ENCODE data around the gene RAD23A. TPM values are rescaled to one million over a fixed set of nuclear protein-coding genes. Genes with fewer than 3 reads are reported as not detected.
A peak's percentile ranks its signal among the peaks of the same experiment; 100 is the strongest.
"Not testable (repeated sequence)": the region's sequence is repeated elsewhere in the genome, so short reads cannot be mapped to it uniquely, and the experiment has no call there.

The RAD23A gene
- total and polyA plus RNA-seq, 2 donors: 29.5 to 129 TPM

DNA sequence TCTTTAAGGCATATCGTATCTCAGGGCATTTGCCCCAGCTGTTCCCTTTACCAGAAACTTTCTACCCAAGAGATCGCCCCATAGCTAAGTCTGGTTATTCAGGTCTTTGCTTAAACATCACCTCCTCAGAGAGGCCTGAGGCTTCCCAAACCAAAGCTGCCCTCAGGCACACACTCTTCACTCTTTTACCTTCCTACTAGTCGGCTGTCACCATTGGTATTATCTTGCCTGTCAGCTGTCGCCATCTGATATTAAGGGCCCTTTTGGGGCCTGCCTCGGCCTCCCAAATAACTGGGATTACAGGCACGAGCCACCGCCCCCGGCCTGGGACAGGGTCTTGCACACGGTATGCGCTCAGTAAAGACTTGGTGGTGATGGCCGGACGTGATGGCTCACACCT lies 10.3 kb downstream of the RAD23A start:
- H3K4me3 ChIP-seq (ENCODE audit: low read depth, low read length): peak overlapping the region; percentile 88
- 59% methylated on average over 12 of the region's 12 CpGs for WGBS
- H3K4me1 ChIP-seq (ENCODE audit: insufficient read depth): no peaks in the 10 kb centered on the region
- H3K27ac ChIP-seq (ENCODE audit: low read depth): no peak overlapping the region
- DNase-seq (ENCODE audit: extremely low spot score): no peak
- peaks cover 4% of the 10 kb centered on the region for H3K36me3 ChIP-seq (ENCODE audit: insufficient read depth)

DNA sequence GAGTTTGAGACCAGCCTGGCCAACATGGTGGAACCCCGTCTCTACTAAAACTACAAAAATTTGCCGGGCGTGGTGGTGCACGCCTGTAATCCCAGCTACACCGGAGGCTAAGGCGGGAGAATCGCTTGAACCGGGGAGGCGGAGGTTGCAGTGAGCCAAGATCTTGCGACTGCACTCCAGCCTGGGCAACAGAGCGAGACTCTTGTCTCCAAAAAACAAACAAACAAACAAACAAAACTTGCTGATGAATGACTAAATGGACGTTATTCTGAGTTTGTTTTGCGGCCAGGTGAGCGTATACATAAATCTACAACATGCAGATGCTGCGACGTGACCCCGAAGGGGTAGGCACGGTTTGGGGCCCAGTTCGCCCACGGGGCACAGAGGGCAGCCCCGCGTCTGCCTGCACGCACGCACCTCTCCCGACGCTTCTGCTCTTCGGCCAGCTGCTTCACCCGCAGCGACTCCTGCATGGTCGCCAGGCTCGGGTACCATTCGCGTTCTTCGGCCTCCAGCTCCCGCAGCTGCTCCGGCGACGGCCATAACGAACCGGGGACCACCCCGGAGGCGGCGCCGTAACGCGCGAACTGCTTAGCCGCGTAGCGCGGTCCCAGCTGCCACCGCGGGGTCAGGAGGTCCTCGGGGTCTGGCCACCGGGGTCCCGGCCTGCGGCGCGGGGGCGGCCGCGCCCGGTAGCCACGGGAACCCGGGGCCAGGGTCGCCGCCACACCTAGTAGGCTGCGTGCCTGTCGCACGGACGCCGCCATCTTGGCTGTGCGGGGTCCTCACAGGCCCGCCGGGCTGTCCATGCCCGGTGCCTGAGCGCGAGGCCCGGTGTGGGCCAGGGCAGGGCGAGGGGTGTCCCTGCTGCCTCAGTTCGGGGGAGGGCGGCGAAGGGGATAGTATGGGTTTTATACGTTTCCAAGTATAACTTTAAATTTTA lies 11.1 kb downstream of the RAD23A start, which contains the start of gene GADD45GIP1:
TSS of gene GADD45GIP1 (minus strand) at position 778 of the 943 bp plus-strand sequence. CDS start at position 767, 11 bp downstream.
- 3% methylated on average over 84 of the region's 84 CpGs for WGBS
- peak within 1 kb of the TSS; percentile 88 for H3K4me3 ChIP-seq (ENCODE audit: low read depth, low read length)
- H3K4me1 ChIP-seq (ENCODE audit: insufficient read depth): no peaks in the 10 kb centered on the region
- H3K27ac ChIP-seq (ENCODE audit: low read depth): peak within 1 kb of the TSS; percentile 93
- H3K36me3 ChIP-seq (ENCODE audit: insufficient read depth): peaks cover 4% of the 10 kb centered on the region
- DNase-seq (ENCODE audit: extremely low spot score): no peak

DNA sequence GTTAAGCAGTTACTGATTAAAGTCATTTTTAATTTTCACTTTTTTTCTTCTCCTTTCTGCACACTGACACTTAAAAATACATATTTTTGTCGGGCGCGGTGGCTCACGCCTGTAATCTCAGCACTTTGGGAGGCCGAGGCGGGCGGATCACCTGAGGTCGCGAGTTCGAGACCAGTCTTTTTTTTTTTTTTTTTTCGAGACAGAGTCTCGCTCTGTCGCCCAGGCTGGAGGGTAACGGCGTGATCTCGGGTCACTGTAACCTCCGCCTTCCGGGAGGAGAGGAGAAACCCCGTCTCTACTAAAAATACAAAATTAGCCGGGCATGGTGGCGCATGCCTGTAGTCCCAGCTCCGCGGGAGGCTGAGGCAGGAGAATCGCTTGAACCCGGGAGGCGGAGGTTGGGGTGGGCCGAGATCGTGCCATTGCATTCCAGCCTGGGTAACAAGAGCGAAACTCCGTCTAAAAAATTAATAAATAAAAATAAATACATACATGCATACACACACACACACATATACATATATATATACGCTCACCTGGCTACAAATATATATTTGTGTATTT lies 11.8 kb downstream of the RAD23A start:
- Histone ChIP-seq H3K27ac (ENCODE audit: low read depth) (peak overlapping the region; percentile 93), H3K4me3 (ENCODE audit: low read depth, low read length) (peak overlapping the region; percentile 88)
- not testable (repeated sequence) for H3K36me3 ChIP-seq (ENCODE audit: insufficient read depth); H3K4me1 ChIP-seq (ENCODE audit: insufficient read depth); DNase-seq (ENCODE audit: extremely low spot score)
- whole genome bisulfite sequencing: 28% methylated on average over 31 of the region's 31 CpGs

DNA sequence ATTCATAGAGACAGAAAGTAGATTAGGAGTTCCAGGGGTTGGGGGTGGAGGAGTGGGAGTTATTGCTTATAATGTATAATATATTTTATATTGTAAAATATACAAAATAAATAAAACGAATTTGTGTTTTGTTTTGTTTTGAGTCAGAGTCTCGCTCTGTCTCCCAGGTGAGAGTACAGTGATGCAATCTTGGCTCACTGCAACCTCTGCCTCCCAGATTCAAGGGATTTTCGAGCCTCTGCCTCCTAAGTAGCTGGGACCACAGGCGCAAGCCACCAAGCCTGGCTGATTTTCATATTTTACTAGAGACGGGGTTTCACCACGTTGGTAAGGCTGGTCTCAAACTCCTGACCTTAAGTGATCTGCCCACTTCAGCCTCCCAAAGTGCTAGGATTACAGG lies 13.8 kb downstream of the RAD23A start:
- Histone ChIP-seq H3K36me3 (ENCODE audit: insufficient read depth) (no peaks in the 10 kb centered on the region), H3K4me3 (ENCODE audit: low read depth, low read length) (no peak overlapping the region), H3K27ac (ENCODE audit: low read depth) (no peak overlapping the region), H3K4me1 (ENCODE audit: insufficient read depth) (no peaks in the 10 kb centered on the region)
- WGBS: 75% methylated on average over 6 of the region's 6 CpGs
- DNase-seq (ENCODE audit: extremely low spot score): no peak

DNA sequence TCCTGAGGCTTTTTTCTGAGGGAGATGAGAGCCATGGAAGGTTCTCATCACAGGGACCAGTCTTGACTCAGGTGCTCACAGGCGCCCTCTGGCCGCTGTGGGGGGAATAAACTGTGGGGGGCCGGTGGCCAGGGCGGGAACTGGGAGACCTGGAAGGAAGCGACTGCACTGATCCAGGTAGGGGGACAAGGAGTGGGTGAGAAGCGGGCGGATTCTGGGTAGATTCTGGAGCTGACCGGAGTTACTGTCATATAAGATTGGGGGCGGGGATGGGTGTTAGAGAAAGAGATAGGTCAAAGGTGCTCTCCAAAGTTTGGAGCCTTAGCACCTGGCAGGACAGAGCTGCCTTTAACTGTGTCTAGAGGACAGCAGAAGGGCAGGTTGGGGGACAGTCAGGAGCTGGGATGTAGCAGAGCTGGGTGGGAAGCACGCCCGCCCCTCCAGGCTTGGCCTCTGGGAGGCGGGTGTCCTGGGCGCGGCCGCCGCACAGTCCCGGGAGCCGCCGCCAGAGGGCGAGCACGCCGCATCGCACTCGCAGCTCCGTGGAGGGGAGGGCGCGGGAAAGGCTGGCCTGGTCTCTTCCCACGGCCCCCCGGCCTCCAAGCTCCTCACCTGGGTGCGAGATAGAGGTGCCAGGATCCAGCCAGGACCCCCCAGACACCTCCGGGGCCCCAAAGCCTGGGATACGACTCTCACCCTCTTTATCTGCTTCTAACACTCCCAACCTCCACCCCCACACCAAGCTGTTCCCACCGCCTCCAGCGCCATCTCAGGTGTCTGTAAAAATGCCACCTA lies 19.6 kb downstream of the RAD23A start:
- Histone ChIP-seq H3K4me3 (ENCODE audit: low read depth, low read length) (peak overlapping the region; percentile 13), H3K4me1 (ENCODE audit: insufficient read depth) (no peaks in the 10 kb centered on the region), H3K36me3 (ENCODE audit: insufficient read depth) (no peaks in the 10 kb centered on the region), H3K27ac (ENCODE audit: low read depth) (no peak overlapping the region)
- DNase-seq (ENCODE audit: extremely low spot score): no peak
- WGBS: under 1% methylated on average over 34 of the region's 34 CpGs

DNA sequence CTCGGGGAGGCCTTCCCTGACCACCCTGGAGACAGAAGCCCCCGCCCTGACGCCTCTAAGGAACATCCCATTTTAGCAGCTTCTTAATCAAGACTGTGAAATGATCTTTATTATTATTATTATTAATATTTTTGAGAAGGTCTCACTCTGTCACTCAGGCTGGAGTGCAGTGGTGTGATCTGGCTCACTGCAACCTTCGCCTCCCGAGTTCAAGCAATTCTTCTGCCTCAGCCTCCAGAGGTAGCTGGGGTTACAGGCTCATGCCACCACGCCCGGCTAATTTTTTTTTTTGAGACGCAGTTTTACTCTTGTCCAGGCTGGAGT lies 20.1 kb downstream of the RAD23A start:
- no peaks in the 10 kb centered on the region for H3K36me3 ChIP-seq (ENCODE audit: insufficient read depth)
- H3K27ac ChIP-seq (ENCODE audit: low read depth): no peak overlapping the region
- 48% methylated on average over 8 of the region's 8 CpGs for WGBS
- H3K4me3 ChIP-seq (ENCODE audit: low read depth, low read length): no peak overlapping the region
- no peak for DNase-seq (ENCODE audit: extremely low spot score)
- no peaks in the 10 kb centered on the region for H3K4me1 ChIP-seq (ENCODE audit: insufficient read depth)

DNA sequence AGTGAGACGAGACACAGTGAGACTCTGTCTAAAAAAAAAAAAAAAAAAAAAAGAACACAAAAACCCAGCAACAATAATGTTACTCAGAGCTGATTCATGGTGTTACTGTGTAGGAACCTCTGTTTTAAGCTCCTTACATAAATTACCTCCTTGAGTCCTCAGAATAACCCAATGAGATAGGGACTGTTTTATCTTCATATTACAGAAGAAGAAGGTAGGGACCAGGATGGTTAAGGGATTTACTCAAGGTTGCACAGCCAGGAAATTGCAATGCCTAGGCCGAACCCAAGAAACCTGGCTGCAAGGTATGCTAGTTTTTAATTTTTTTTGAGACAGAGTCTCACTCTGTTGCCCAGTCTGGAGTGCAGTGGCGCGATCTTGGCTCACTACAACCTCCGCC lies 22.2 kb downstream of the RAD23A start:
- DNase-seq (ENCODE audit: extremely low spot score): no peak
- WGBS: 94% methylated on average over 5 of the region's 5 CpGs
- no peak overlapping the region for H3K4me3 ChIP-seq (ENCODE audit: low read depth, low read length)
- no peaks in the 10 kb centered on the region for H3K4me1 ChIP-seq (ENCODE audit: insufficient read depth)
- H3K27ac ChIP-seq (ENCODE audit: low read depth): no peak overlapping the region
- no peaks in the 10 kb centered on the region for H3K36me3 ChIP-seq (ENCODE audit: insufficient read depth)

DNA sequence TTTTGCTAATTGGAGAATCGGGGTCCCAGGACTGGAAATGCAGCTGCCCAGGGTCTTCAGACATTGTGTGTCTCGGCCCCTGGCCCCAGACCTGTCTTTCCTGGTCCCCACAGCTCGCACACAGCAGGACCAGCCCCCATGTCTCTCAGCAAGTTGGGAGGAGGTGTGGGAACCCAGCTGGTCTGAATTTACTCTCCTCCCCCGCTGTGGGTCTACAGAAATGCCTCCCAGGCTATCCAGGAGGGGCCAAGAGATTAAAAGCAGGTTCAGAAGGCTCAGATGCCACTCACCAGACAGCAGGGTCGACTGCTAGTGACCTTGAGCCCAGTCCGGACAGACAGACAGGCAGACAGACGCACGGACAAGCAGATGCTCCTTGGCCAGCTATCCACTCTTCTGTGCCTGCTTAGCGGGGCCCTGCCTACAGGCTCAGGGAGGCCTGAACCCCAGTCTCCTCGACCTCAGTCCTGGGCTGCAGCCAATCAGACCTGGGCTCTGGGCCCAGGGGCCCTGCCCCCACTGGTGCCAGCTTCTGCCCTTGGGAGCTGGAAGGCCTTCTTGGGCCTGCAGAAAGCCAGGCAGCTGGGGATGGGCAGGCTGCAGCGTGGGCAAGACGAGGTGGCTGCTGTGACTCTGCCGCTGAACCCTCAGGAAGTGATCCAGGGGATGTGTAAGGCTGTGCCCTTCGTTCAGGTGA lies 23.8 kb downstream of the RAD23A start, which contains the start of gene DAND5:
TSS of gene DAND5 (plus strand) at position 285 of the 697 bp plus-strand sequence. CDS start at position 370, 85 bp downstream.
- Histone ChIP-seq H3K4me1 (ENCODE audit: insufficient read depth) (no peaks in the 10 kb centered on the region), H3K27ac (ENCODE audit: low read depth) (no peak within 1 kb of the TSS), H3K4me3 (ENCODE audit: low read depth, low read length) (no peak within 1 kb of the TSS), H3K36me3 (ENCODE audit: insufficient read depth) (no peaks in the 10 kb centered on the region)
- 45% methylated on average over 14 of the region's 14 CpGs for WGBS
- no peak for DNase-seq (ENCODE audit: extremely low spot score)

DNA sequence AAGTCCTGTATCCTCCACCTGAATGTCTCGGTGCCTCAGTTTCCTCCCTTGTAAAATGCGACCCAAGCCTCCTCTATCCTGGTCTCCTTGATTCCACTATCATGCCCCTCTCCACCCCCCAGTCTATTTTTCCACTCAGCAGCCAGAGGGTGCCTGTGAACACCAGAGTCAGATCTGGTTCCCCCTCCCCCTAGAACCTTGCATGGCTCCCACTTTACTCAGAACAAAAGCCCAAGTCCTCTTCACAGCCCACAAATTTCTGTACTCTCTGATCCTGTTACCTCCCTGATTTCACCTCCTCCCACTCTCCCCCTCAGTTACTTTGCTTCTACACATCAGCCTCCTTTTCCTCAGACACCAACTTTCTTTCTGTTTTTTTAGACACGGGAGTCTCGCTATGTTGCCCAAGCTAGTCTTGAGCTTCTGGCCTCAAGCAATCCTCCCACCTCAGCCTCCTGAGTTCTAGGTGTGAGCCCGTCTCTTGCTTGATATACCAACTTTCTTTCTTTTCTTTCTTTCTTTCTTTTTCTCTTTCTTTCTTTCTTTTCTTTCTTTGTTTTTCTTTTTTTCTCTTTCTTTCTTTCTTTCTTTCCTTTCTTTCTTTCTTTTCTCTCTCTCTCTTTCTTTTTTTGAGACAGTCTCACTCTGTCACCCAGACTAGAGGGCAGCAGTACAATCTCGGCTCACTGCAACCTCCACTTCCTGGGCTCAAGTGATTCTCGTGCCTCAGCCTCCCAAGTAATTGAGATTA lies 24.6 kb downstream of the RAD23A start:
- Histone ChIP-seq H3K4me1 (ENCODE audit: insufficient read depth) (no peaks in the 10 kb centered on the region), H3K36me3 (ENCODE audit: insufficient read depth) (no peaks in the 10 kb centered on the region), H3K27ac (ENCODE audit: low read depth) (no peak overlapping the region), H3K4me3 (ENCODE audit: low read depth, low read length) (no peak overlapping the region)
- DNase-seq (ENCODE audit: extremely low spot score): no peak
- 84% methylated on average over 7 of the region's 7 CpGs for WGBS

DNA sequence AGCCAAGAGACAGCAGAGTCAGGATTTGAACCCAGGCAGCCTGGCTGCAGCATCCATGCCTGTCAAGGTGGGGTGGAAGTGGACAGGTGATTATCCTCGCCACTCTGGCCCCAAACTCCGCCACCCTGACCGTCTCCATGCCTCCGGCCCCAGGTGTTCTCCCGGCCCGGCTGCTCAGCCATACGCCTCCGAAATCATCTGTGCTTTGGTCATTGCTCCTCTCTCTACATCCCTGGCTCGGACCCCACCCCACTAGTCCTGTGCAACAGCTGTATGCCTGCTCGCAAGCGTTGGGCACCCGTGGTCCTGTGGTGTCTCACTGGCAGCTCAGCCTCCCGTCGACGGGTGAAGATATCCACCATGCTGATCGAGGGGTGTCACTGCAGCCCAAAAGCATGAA lies 27.6 kb downstream of the RAD23A start:
- 83% methylated on average over 16 of the region's 16 CpGs for WGBS
- Histone ChIP-seq H3K36me3 (ENCODE audit: insufficient read depth) (no peaks in the 10 kb centered on the region), H3K4me3 (ENCODE audit: low read depth, low read length) (no peak overlapping the region), H3K4me1 (ENCODE audit: insufficient read depth) (no peaks in the 10 kb centered on the region), H3K27ac (ENCODE audit: low read depth) (no peak overlapping the region)
- no peak for DNase-seq (ENCODE audit: extremely low spot score)

DNA sequence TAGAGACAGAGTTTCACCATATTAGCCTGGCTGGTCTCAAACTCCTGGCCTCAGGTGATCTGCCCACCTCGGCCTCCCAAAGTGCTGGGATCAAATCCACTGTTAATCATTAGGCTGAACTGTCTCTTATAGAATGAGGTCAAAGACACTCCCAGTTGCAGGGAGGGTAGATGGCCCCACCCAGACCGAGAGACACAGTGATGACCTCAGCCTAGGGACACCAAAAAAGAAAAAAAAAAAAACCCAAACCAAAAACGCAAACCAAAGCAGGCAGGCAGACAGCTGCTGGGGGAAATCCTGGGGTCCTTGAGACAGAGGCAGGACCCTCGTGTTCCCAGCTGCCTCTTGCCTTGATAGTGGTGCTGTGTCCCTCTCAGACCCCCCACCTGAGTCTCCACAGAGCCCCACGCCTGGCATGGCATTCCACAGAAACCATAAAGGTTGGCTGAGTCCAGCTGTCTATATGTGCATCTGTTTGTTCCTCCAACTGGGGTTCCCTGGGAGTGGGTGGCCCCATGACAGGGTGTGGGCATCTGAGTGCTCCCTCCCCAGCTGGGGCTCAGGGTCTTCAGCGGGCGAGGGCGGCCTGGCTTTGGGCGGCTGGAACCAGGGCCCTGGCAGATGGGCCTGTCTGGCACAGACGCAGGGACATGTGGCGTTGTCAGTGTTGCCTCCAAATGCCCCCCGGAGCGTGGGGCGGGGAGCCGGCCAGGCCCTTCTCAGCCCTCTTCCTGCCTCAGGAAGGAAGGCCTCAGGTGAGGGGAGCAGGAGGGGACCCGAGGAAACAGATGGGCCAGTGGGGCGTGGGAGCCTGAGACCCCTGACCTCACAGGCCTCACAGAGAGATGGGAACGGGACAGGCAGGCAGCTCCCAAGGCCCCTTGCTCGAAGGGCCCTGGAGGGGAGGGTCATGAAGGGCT lies 28.9 kb downstream of the RAD23A start:
- no peak overlapping the region for H3K4me3 ChIP-seq (ENCODE audit: low read depth, low read length)
- H3K4me1 ChIP-seq (ENCODE audit: insufficient read depth): no peaks in the 10 kb centered on the region
- DNase-seq (ENCODE audit: extremely low spot score): no peak
- WGBS: 70% methylated on average over 19 of the region's 19 CpGs
- H3K27ac ChIP-seq (ENCODE audit: low read depth): no peak overlapping the region
- H3K36me3 ChIP-seq (ENCODE audit: insufficient read depth): no peaks in the 10 kb centered on the region

DNA sequence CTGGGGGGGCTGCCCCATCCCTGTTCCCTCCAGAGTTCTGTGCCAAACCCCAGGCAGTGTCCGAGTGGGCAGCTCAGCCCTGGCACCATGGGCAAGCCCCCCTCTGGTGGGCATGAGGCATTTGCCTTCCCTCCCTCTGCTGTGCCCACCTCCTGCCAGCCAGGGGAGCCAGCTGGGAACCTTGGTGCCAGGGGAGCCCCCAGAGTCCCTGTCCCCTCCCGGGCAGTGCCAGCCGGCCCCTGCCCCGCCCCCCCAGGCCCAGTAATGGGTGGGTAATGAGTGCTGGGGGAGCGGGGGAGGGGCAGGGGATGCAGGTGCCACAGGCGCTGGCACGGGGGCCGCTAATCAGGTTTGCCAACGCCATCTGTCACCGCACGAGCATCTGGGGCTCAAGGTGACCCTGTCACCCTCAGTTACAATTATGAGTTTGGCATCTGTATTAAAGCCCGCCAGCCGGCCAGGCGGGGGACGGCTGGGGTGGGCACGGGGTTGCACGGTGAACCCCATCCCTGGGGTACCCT lies 29.6 kb downstream of the RAD23A start:
- DNase-seq (ENCODE audit: extremely low spot score): no peak
- H3K36me3 ChIP-seq (ENCODE audit: insufficient read depth): no peaks in the 10 kb centered on the region
- no peak overlapping the region for H3K27ac ChIP-seq (ENCODE audit: low read depth)
- no peak overlapping the region for H3K4me3 ChIP-seq (ENCODE audit: low read depth, low read length)
- WGBS: 75% methylated on average over 17 of the region's 17 CpGs
- no peaks in the 10 kb centered on the region for H3K4me1 ChIP-seq (ENCODE audit: insufficient read depth)

All from urinary bladder (tissue), 4 donors.